Ovary (tissue), 9 donors: ENCODE results near the gene ARSI. TPM values are rescaled to one million over a fixed set of nuclear protein-coding genes. Genes with fewer than 3 reads are reported as not detected.

Source experiments
- DNase-seq, 5 donors: peaks; one replicate each; pipeline ENCODE4 v3.0.0-alpha.2; 2019 to 2020
- H3K27ac ChIP-seq, 2 donors: fragments of 200-600 bp; one replicate each; pipeline versions ENCODE4 v1.5.1 to v1.8.0; 2019 to 2022
- H3K27me3 ChIP-seq: fragments of 200-600 bp; one replicate; pipeline ENCODE4 v1.8.0; 2022
- H3K36me3 ChIP-seq: fragments of 200-600 bp; sonication (generic); one replicate; pipeline ENCODE4 v1.5.1; 2019
- H3K4me1 ChIP-seq: one replicate; pipeline ENCODE4 v1.8.1; 2013; ENCODE audit warnings: mild to moderate bottlenecking, moderate library complexity; ENCODE audit not compliant: insufficient read depth
- H3K4me3 ChIP-seq: fragments of 200-600 bp; sonication (generic); one replicate; pipeline ENCODE4 v1.5.1; 2017
- H3K9me3 ChIP-seq, 2 donors: fragments of 200-600 bp in 1 of 2; sonication (generic) in 1 of 2; one replicate each; pipeline versions ENCODE4 v1.5.1 to v1.8.1; 2013 to 2019; ENCODE audit warnings: mild to moderate bottlenecking in 1 of 2, moderate library complexity in 1 of 2
- CTCF ChIP-seq, 3 donors: fragments of 450-650 bp in 2 of 3; fragments of 200-600 bp in 1 of 3; IDR thresholded peaks; one replicate each; pipeline versions ENCODE4 v1.5.1 to v1.8.0; 2016 to 2022; ENCODE audit warnings: antibody characterized with exemption in 3 of 3, mild to moderate bottlenecking in 1 of 3
- EP300 ChIP-seq: sonication (generic); formaldehyde crosslinking; IDR thresholded peaks from one replicate; pipeline ENCODE4 v1.6.1; 2017; ENCODE audit warnings: antibody characterized with exemption
- POLR2A ChIP-seq: fragments of 450-650 bp; IDR thresholded peaks from one replicate; pipeline ENCODE4 v1.6.1; 2017; ENCODE audit warnings: antibody characterized with exemption, mild to moderate bottlenecking, moderate library complexity
- WGBS, 3 donors: extraction: QIAGEN DNeasy Blood & Tissue Kit in 1 of 3; methylation state at CpG; one replicate each; pipeline versions ENCODE4 v1.1.5 to v1.1.7; 2013 to 2017; 5-methylcytosine and 5-hydroxymethylcytosine counted together
- intact Hi-C, 4 donors: fragments of 100-400 bp; cut with DNase I; formaldehyde crosslinking; loops; one replicate each; pipeline versions ENCODE4 v1.11.0 to v1.15.1; 2022 to 2023
- polyA plus RNA-seq, 2 donors: library from polyadenylated mRNA; stranded (reverse); fragments of 200-250 nt in 1 of 2; fragments of 350-450 nt in 1 of 2; fragmentation: Illumina TruSeq in 1 of 2; extraction: RNeasy Lipid Tissue Mini Kit (QIAGEN cat#74804) in 1 of 2; gene quantifications; one replicate each; pipeline ENCODE4 v1.2.3, GENCODE V29; 2013 to 2014
- total RNA-seq, 7 donors: library from RNA; depleted of rRNA in 2 of 7; stranded (reverse); fragments of >200 nt in 2 of 7; fragmentation: NEBNext Ultra II Directional in 3 of 7; extraction: Animal tissue kit (Norgen Biotek cat#: 25700) in 3 of 7; gene quantifications; one replicate each; pipeline versions ENCODE4 v1.1.0 to v1.2.4, GENCODE V29; 2016 to 2023
- donor health status: DM: no; HTN: no; CAD: no; lungs with moderate emphysema.
- donor health status: DM: no; HTN: no; CAD: no.
- donor health status: Bipolar disorder and iron deficiency.
- donor health status: DM: yes; HTN: yes; CAD: no.
- donor health status: DM: no; HTN: no; CAD: no.
- donor health status: DM: yes; HTN: yes; CAD: no.

ARSI gene
- total and polyA plus RNA-seq, 9 donors = 0.15 to 1.4 (median 0.63) TPM

DNA sequence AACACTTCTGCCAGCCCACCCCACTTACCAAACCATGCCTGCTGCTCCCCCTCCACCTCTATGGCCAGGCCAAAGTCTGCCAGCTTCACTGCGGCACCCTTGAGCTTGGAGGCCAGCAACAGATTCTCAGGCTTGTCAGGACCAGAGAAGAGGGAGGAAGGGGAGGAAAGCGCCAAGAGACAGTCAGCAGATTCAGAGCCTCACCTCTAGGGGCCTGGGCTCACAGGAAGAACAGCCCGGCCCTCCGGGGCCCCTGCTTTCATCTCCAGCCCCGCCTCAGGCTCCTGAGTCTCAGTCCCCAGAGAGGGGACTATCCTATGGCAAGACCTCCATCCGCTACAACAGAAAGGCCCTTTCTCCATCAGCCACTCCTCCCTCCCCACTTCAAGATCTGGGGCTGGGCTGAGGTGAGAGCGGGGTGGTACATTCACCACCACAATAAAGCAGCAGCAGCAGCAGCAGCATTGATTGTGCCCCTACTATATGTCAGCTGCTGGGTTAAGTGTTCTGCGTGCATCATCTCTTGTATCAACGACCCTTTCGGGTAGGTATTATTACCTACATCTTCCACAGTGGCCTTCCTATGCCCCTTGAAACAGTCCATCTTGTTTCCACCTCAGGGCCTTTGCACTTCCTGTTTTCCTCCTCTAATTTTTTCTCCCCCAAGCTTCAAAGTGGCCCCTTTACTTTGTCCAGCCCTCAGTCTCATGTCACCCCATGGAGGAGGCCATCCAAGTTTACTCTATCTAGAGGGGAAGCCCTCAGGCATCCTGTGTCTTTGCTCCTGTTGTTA is 49.1 kb downstream of the ARSI start:
- no peak for TF ChIP-seq POLR2A
- no peak for TF ChIP-seq CTCF (IDR thresholded peaks at IDR 0.05)
- no peak for TF ChIP-seq EP300

DNA sequence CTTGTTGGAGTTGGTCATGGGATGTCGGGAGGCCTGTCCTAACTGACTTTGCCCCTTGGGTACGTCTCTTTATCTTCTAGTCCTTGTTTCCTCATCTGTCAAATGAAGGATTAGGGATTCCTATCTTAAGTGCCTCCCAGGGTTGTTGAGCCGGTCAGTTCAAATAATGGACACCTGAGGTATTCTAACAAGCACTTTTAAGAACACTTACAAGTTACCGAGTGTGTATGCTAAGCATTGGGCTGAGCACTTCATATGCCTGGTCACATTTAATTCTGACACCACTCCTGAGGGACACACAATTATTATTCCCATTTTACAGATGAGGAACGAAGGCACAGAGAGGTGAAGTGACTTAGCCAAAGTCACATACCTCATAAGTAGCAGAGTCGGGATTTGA is 50.2 kb downstream of the ARSI start:
- intact Hi-C loops = no loop called here
- 90 to 95% (median 93%) methylated on average over 6 of the region's 6 CpGs for WGBS, 3 donors
- no peak for TF ChIP-seq CTCF (IDR thresholded peaks at IDR 0.05)
- TF ChIP-seq EP300 = no peak
- TF ChIP-seq POLR2A = no peak

More for the DNA sequence above, 49.1 kb downstream of the ARSI start:
- H3K27ac ChIP-seq = no peak overlapping the region
- H3K4me1 ChIP-seq = no peaks in the 10 kb centered on the region
- no peak overlapping the region for H3K4me3 ChIP-seq
- H3K36me3 ChIP-seq = no peaks in the 10 kb centered on the region
- no peaks in the 10 kb centered on the region for H3K27me3 ChIP-seq
- 91 to 93% (median 91%) methylated on average over 10 of the region's 10 CpGs for WGBS, 3 donors
- no peak for DNase-seq
- H3K9me3 ChIP-seq = no peaks in the 10 kb centered on the region
- intact Hi-C loops = no loop called here

DNA sequence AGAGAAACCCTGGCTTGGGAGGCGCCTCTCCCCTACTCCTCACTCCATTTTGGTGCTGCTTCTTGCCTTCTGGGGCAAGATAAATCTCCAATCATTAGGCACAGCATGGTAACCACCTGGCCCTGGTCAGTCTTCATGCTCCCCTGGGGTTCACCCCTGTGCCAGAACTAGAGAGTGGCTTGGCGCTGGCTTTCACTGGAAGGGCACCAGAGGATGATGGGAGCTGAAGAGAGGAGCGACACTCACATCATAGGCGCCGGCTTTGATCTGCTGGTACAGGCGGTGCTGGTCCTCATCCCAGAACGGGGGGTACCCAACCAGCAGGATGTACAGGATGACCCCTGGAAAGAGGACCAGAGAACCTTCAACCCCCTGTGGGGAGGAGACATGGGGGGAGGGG is 51.2 kb downstream of the ARSI start:
- H3K4me1 ChIP-seq = no peaks in the 10 kb centered on the region
- intact Hi-C loops = no loop called here
- H3K27ac ChIP-seq = no peak overlapping the region
- H3K36me3 ChIP-seq = no peaks in the 10 kb centered on the region
- no peaks in the 10 kb centered on the region for H3K9me3 ChIP-seq
- no peaks in the 10 kb centered on the region for H3K27me3 ChIP-seq
- TF ChIP-seq POLR2A (no peak), EP300 (no peak), CTCF (IDR thresholded peaks at IDR 0.05) (no peak)
- 87 to 90% (median 89%) methylated on average over 7 of the region's 7 CpGs for whole genome bisulfite sequencing, 3 donors
- H3K4me3 ChIP-seq = no peak overlapping the region
- no peak for DNase-seq

More for the DNA sequence above, 50.2 kb downstream of the ARSI start:
- Histone ChIP-seq H3K27me3 (no peaks in the 10 kb centered on the region), H3K4me3 (no peak overlapping the region), H3K9me3 (no peaks in the 10 kb centered on the region), H3K36me3 (no peaks in the 10 kb centered on the region), H3K4me1 (no peaks in the 10 kb centered on the region), H3K27ac (no peak overlapping the region)
- DNase-seq = no peak

- WGBS, 3 donors = 86 to 91% (median 88%) methylated on average over 5 of the region's 5 CpGs
- intact Hi-C loops = no loop called here
Measured at GRCh38 chr5:150249744-150250143, 53.0 kb downstream of the ARSI start.

More at GRCh38 chr5:150249744-150250143, 53.0 kb downstream of the ARSI start:
- DNase-seq = no peak
- H3K27ac ChIP-seq = no peak overlapping the region
- H3K4me3 ChIP-seq = no peak overlapping the region
- TF ChIP-seq EP300 (no peak), POLR2A (no peak), CTCF (IDR thresholded peaks at IDR 0.05) (no peak)
- no peaks in the 10 kb centered on the region for H3K27me3 ChIP-seq
- no peaks in the 10 kb centered on the region for H3K36me3 ChIP-seq
- H3K4me1 ChIP-seq = peaks cover under 1% of the 10 kb centered on the region
- no peaks in the 10 kb centered on the region for H3K9me3 ChIP-seq
